Gastroesophageal sphincter (tissue), 4 donors: Measurements from ENCODE around the gene EPHA1. TPM values are rescaled to one million over a fixed set of nuclear protein-coding genes. Genes with fewer than 3 reads are reported as not detected.
A peak's percentile ranks its signal among the peaks of the same experiment; 100 is the strongest.

Source experiments
- ATAC-seq: fragments of 150-250 bp; one replicate; pipeline ENCODE4 v1.9.1; 2016; ENCODE audit warnings: mild to moderate bottlenecking, moderate library complexity
- H3K27ac ChIP-seq, 4 donors: fragments of 200-600 bp; sonication (generic) in 3 of 4; 1 replicate in 3 of 4; 2 replicates in 1 of 4; pipeline ENCODE4 v1.5.1; 2016 to 2019
- H3K27me3 ChIP-seq: fragments of 200-600 bp; sonication (generic); one replicate; pipeline ENCODE4 v1.5.1; 2019
- H3K36me3 ChIP-seq, 2 donors: fragments of 200-600 bp; sonication (generic); one replicate each; pipeline ENCODE4 v1.5.1; 2019; ENCODE audit warnings: control low read depth in 1 of 2
- H3K4me1 ChIP-seq, 3 donors: fragments of 200-600 bp; sonication (generic); 1 replicate in 2 of 3; 2 replicates in 1 of 3; pipeline ENCODE4 v1.5.1; 2016 to 2019; ENCODE audit warnings: control low read depth in 2 of 3
- H3K4me3 ChIP-seq, 2 donors: fragments of 200-600 bp; sonication (generic); one replicate each; pipeline ENCODE4 v1.5.1; 2019; ENCODE audit warnings: mild to moderate bottlenecking in 1 of 2, moderate library complexity in 1 of 2
- H3K9me3 ChIP-seq, 3 donors: fragments of 200-600 bp; sonication (generic); one replicate each; pipeline ENCODE4 v1.5.1; 2017 to 2019; ENCODE audit warnings: control low read depth in 2 of 3
- CTCF ChIP-seq, 4 experiments: fragments of 200-600 bp in 2 of 4; fragments of 450-650 bp in 2 of 4; sonication (generic) in 1 of 4; IDR thresholded peaks; one replicate each; pipeline ENCODE4 v1.5.1; 2017 to 2019; ENCODE audit warnings: antibody characterized with exemption in 4 of 4, mild to moderate bottlenecking in 2 of 4, moderate library complexity in 2 of 4
- EP300 ChIP-seq: sonication (generic); formaldehyde crosslinking; IDR thresholded peaks from one replicate; pipeline ENCODE4 v1.6.1; 2017; ENCODE audit warnings: antibody characterized with exemption, mild to moderate bottlenecking
- POLR2A ChIP-seq, 2 donors: fragments of 450-650 bp; IDR thresholded peaks; one replicate each; pipeline ENCODE4 v1.6.1; 2017; ENCODE audit warnings: antibody characterized with exemption in 2 of 2, mild to moderate bottlenecking in 2 of 2, moderate library complexity in 1 of 2
- POLR2AphosphoS5 ChIP-seq: sonication (generic); formaldehyde crosslinking; IDR thresholded peaks from one replicate; pipeline ENCODE4 v1.6.1; 2017; ENCODE audit warnings: antibody characterized with exemption
- WGBS, 2 donors: methylation state at CpG; one replicate each; pipeline ENCODE4 v1.1.5; 2018; ENCODE audit warnings: low coverage in 1 of 2; 5-methylcytosine and 5-hydroxymethylcytosine counted together
- total RNA-seq, 4 donors: library from RNA; depleted of rRNA; stranded (reverse); fragments of >200 nt; gene quantifications; one replicate each; pipeline ENCODE4 v1.1.0, GENCODE V29; 2016

EPHA1 gene
- 1 to 10 TPM in 1 of 4 donors, under 1 TPM in 1, not detected in 2; 0.78 to 2.5 TPM for total RNA-seq

DNA sequence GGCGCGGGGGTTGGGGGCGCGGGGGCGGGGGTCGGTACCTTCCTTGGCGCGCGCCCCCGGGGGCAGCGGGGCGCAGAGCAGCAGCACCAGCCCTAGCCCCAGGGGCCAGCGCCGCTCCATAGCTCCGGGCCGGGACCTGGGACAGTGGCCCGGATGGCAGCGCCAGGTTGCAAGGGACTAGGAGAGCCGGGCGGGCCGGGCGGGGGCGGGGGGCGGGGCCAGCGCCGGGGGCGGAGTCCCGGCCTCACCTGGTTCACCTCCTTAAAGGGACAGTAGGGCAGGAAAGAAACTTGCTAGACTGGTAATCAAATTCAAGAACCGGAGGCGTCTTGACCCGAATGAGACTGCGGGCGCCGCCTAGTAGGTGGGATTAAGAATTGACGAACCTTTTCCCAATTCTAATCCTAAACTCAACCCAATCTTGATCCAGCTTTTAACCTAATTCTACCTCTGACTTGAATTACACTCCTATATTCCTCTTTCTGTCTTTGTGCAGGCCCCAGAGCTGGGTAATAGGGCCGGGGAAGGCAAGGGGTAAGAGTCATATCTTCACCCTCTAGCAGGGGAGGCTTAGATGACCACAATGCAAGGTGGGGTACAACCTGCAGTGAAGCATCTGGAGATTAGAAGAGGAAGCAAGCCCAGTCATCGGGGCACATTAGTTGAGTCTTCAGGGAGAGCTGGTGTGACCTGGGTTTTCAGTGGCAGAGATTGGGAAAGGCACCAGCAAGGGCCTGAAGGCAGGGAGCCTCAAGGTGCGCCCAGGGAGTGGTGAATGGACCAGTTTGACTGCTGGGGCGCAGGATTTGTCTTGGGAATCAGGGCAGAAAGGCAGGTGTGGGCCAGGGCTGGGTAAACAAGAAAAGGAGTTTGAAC lies at the start of gene EPHA1:
Gene EPHA1 (minus strand): TSS at position 171 of the 876 bp plus-strand sequence. CDS start 51 bp downstream, at position 120.
- Histone ChIP-seq H3K36me3 (no peaks in the 10 kb centered on the region), H3K9me3 (no peaks in the 10 kb centered on the region), H3K4me1 (peaks cover 0 to 29% (median 12%) of the 10 kb centered on the region in 3 donors), H3K27me3 (peaks cover 12% of the 10 kb centered on the region), H3K4me3 (peak within 1 kb of the TSS in 1 of 2 donors; percentile 19), H3K27ac (no peak within 1 kb of the TSS)
- no peak for ATAC-seq
- TF ChIP-seq POLR2A (IDR thresholded peaks at IDR 0.05) = no peak
- TF ChIP-seq POLR2AphosphoS5 = no peak
- no peak for TF ChIP-seq EP300
- TF ChIP-seq CTCF (IDR thresholded peaks at IDR 0.05) = peak in 2 of 4 experiments; percentile 11 to 42
- 19 to 22% methylated on average over 7 to 10 of the region's 39 CpGs for WGBS, 2 donors

DNA sequence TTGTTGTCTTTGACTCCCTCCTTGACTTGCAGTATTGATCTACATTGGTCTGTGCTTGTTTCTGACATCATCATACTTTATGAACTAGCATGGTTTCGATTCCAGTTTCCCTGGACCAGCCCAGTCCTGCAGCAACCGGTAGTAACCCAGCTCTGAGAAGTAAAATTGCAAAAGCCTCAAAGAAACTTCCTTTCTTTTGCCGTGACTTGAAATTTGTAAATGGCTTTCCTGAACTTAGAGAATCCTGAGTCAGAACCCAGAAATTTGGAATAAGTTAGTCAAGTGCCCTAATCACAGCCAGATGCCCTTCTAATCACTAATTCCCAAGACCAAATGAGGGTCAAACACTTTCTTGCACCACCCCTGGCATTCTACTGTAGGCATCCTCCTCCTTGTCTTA lies 49.6 kb upstream of the EPHA1 start:
- WGBS, 2 donors = 67 to 83% methylated on average over 1 of the region's 3 CpGs
- ATAC-seq = no peak
- Histone ChIP-seq H3K27me3 (no peaks in the 10 kb centered on the region), H3K27ac (no peak overlapping the region), H3K36me3 (no peaks in the 10 kb centered on the region), H3K9me3 (no peaks in the 10 kb centered on the region), H3K4me1 (no peaks in the 10 kb centered on the region), H3K4me3 (no peak overlapping the region)
- TF ChIP-seq POLR2A (IDR thresholded peaks at IDR 0.05) (no peak), EP300 (no peak), POLR2AphosphoS5 (no peak), CTCF (IDR thresholded peaks at IDR 0.05) (no peak)

DNA sequence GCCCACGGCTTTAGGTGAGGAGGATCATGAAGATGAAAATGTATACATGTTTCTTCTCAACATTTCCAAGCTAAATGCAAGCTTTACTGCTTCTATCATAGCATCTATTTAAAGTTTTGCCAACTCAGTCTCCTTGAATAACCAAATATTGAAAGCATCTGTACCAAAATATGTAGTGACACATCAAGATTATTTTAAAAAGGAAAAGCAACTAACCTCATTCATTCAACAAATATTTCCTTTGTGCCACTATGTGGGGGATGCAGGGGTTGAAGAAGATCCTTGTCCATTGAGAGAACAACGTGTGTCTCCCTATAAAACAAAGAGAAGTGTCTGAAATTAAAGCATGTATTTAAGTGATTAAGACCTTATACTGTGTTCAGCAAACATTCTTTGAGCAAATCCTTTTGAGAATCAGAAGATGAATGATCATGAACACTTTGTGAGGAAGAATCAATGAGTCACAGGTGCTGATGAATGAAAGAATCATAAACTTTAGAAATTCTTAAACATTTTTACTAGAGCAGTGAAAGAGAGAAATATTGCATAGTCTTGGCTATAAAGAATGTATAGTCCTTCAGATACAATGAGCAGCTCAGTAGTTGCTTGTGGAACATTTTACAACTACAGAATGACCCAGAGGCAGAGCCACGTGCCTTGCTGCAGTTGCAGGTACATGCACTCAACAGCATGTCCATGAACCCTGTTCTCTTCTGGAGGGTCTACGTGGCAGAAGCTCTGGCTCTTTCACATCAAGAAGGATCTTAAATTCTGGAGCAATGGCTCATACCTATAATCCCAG lies 48.5 kb upstream of the EPHA1 start:
- no peak for ATAC-seq
- no peaks in the 10 kb centered on the region for H3K36me3 ChIP-seq
- WGBS, 2 donors = 65 to 100% methylated on average over 2 to 4 of the region's 4 CpGs
- no peaks in the 10 kb centered on the region for H3K9me3 ChIP-seq
- no peaks in the 10 kb centered on the region for H3K4me1 ChIP-seq
- H3K27me3 ChIP-seq = no peaks in the 10 kb centered on the region
- H3K4me3 ChIP-seq = no peak overlapping the region
- TF ChIP-seq POLR2AphosphoS5 = no peak
- no peak for TF ChIP-seq POLR2A (IDR thresholded peaks at IDR 0.05)
- no peak for TF ChIP-seq EP300
- TF ChIP-seq CTCF (IDR thresholded peaks at IDR 0.05) = no peak
- H3K27ac ChIP-seq = no peak overlapping the region

DNA sequence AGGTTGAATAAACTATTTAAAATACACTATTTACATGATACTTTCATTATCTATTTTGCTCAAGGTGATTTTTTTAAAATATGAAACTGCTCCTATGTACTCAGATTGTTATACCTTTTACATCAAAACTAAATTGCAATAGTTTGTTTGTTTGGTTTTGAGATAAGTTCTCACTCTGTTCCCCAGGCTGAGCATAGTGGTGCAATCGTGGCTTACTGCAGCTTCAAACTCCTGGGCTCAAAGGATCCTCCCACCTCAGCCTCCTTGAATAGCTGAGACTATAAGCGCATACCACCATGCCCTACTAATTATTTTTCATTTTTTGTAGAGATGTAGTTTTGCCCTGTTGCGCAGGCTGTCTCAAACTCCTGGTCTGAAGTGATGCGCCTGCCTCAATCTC lies 47.3 kb upstream of the EPHA1 start:
- Histone ChIP-seq H3K9me3 (no peaks in the 10 kb centered on the region), H3K4me3 (no peak overlapping the region), H3K4me1 (no peaks in the 10 kb centered on the region), H3K27me3 (no peaks in the 10 kb centered on the region), H3K36me3 (no peaks in the 10 kb centered on the region), H3K27ac (no peak overlapping the region)
- no peak for TF ChIP-seq POLR2AphosphoS5
- TF ChIP-seq POLR2A (IDR thresholded peaks at IDR 0.05) = no peak
- no peak for TF ChIP-seq EP300
- TF ChIP-seq CTCF (IDR thresholded peaks at IDR 0.05) = no peak
- WGBS, 2 donors = 88 to 96% methylated on average over 3 to 4 of the region's 4 CpGs
- ATAC-seq = no peak
